SHP77 (cell line): Measurements from ENCODE around the gene SUV39H1.
"Not testable (repeated sequence)": the region's sequence is repeated elsewhere in the genome, so short reads cannot be mapped to it uniquely, and the experiment has no call there.

Source experiments
- DNase-seq, 2 experiments: peaks; one replicate each; lab custom pipeline; 2025; lab: John Stamatoyannopoulos, UW

SUV39H1 gene

GRCh38 chrX:48688531-48689150 lies 7.9 kb upstream of the SUV39H1 start:
- no peak for DNase-seq

- no peak for DNase-seq
Measured at GRCh38 chrX:48689208-48689920, 7.2 kb upstream of the SUV39H1 start.

- not testable (repeated sequence) for DNase-seq
Measured at GRCh38 chrX:48691746-48692145, 4.8 kb upstream of the SUV39H1 start.

- no peak for DNase-seq
Measured at GRCh38 chrX:48694776-48695533, 1.6 kb upstream of the SUV39H1 start.

- no peak for DNase-seq
Measured at GRCh38 chrX:48695534-48695896, 1.0 kb upstream of the SUV39H1 start.

GRCh38 chrX:48695925-48696300 lies 621 bp upstream of the SUV39H1 start:
- DNase-seq: no peak

- peak; percentile 22 to 26 for DNase-seq
Measured at GRCh38 chrX:48696909-48697727, 584 bp downstream of the SUV39H1 start.

GRCh38 chrX:48698306-48698705 lies 1.8 kb downstream of the SUV39H1 start:
- no peak for DNase-seq

- no peak for DNase-seq
Measured at GRCh38 chrX:48700246-48700645, 3.7 kb downstream of the SUV39H1 start.

- no peak for DNase-seq
Measured at GRCh38 chrX:48700951-48701653, 4.6 kb downstream of the SUV39H1 start.

- no peak for DNase-seq
Measured at GRCh38 chrX:48702032-48702431, 5.5 kb downstream of the SUV39H1 start.

GRCh38 chrX:48702716-48703115 lies 6.2 kb downstream of the SUV39H1 start:
- DNase-seq: no peak

GRCh38 chrX:48703228-48703627 lies 6.7 kb downstream of the SUV39H1 start:
- no peak for DNase-seq

GRCh38 chrX:48703642-48704481 lies 7.3 kb downstream of the SUV39H1 start:
- DNase-seq: no peak

GRCh38 chrX:48705871-48706270 lies 9.3 kb downstream of the SUV39H1 start:
- no peak for DNase-seq

GRCh38 chrX:48709522-48710112 lies 13.1 kb downstream of the SUV39H1 start:
- no peak for DNase-seq

- no peak for DNase-seq
Measured at GRCh38 chrX:48711162-48711928, 14.8 kb downstream of the SUV39H1 start.

GRCh38 chrX:48711929-48712505 lies 15.5 kb downstream of the SUV39H1 start:
- DNase-seq: no peak

- DNase-seq: no peak
Measured at GRCh38 chrX:48713847-48714246, 17.3 kb downstream of the SUV39H1 start.
